OCI-LY3 (cell line): ENCODE results near the gene PRDX6.

ENCODE experiments used
- H2AFZ ChIP-seq: fragments of 200-600, 300-600 bp; shearing (Covaris generic); 2 replicates; pipeline ENCODE4 v1.6.0; 2014; ENCODE audit warnings: antibody characterized with exemption, low read depth, low read length
- H3K27ac ChIP-seq: fragments of 200-600, 300-600 bp; sonication (generic); 2 replicates; pipeline ENCODE4 v1.5.1; 2014; ENCODE audit warnings: mild to moderate bottlenecking, low read length, moderate library complexity, mixed read lengths
- H3K27me3 ChIP-seq: fragments of 200-600, 300-600 bp; sonication (generic); 2 replicates; pipeline ENCODE4 v1.6.1; 2014; ENCODE audit warnings: low read depth, low read length, mixed read lengths
- H3K36me3 ChIP-seq: fragments of 200-600, 300-600 bp; sonication (generic); replicated peaks from 2 replicates; pipeline ENCODE3; 2014; ENCODE audit warnings: low read depth, low read length, mixed read lengths
- H3K4me1 ChIP-seq: fragments of 300-600, 200-600 bp; sonication (generic); 2 replicates; pipeline ENCODE4 v1.6.1; 2014; ENCODE audit warnings: low read length, mixed read lengths
- H3K4me2 ChIP-seq: fragments of 200-600, 300-600 bp; sonication (generic); 2 replicates; pipeline ENCODE4 v1.6.1; 2014; ENCODE audit warnings: low read length, mixed read lengths
- H3K4me3 ChIP-seq: fragments of 300-600, 200-600 bp; sonication (generic); 2 replicates; pipeline ENCODE4 v1.5.1; 2014; ENCODE audit warnings: antibody characterized with exemption, mild to moderate bottlenecking, low read length, moderate library complexity
- H3K79me2 ChIP-seq: fragments of 300-600, 200-600 bp; shearing (Covaris generic); 2 replicates; pipeline ENCODE4 v1.6.1; 2014; ENCODE audit warnings: mild to moderate bottlenecking, low read length, mixed read lengths
- H3K9ac ChIP-seq: fragments of 300-600, 200-600 bp; shearing (Covaris generic); 2 replicates; pipeline ENCODE4 v1.6.0; 2014; ENCODE audit warnings: mild to moderate bottlenecking, low read length, moderate library complexity
- H3K9me3 ChIP-seq: fragments of 200-600, 300-600 bp; shearing (Covaris generic); 2 replicates; pipeline ENCODE4 v1.6.1; 2014; ENCODE audit warnings: low read length, mixed read lengths; ENCODE audit not compliant: insufficient read depth
- H4K20me1 ChIP-seq: fragments of 200-600, 300-600 bp; sonication (generic); 2 replicates; pipeline ENCODE4 v1.6.1; 2016; ENCODE audit warnings: low read length, mixed read lengths; ENCODE audit not compliant: insufficient read depth
- EZH2phosphoT487 ChIP-seq: fragments of 200-600 bp; shearing (Covaris generic); IDR thresholded peaks from 2 replicates; pipeline ENCODE4 v1.6.1; 2018; ENCODE audit warnings: antibody characterized with exemption, mixed run types, low read depth
- TF ChIP-seq, protein P1 (sequence below): fragments of 200-600, 300-600 bp; sonication (generic); IDR thresholded peaks from 2 replicates; pipeline ENCODE4 v1.5.1; 2014; ENCODE audit warnings: antibody characterized with exemption, low read length, low read depth

The PRDX6 gene

DNA sequence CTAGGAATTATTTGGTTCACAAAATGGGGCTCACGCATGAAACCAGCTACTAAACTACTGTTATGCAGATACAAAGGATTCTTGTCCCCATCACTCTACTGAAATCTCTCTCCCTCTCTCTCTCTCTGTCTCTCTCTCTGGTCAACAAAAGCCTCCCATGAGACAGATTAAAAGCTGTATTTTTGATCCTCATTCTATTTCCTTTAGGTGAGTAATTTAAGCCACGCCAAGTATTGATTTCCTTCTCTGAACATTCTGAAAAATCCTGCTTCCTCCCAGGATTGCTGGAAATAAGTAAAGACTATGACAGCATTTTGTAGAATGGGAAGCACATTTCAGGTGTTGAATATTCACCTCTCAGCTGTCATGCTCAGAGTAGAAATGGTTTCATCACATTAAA is 43.7 kb downstream of the PRDX6 start:
- Histone ChIP-seq H3K4me1 (no peaks in the 10 kb centered on the region), H3K4me2 (no peak overlapping the region), H3K36me3 (no peaks in the 10 kb centered on the region), H3K27ac (no peak overlapping the region), H3K9me3 (no peaks in the 10 kb centered on the region), H4K20me1 (no peaks in the 10 kb centered on the region), H2AFZ (no peak overlapping the region), H3K27me3 (no peaks in the 10 kb centered on the region), H3K9ac (no peak overlapping the region), H3K4me3 (no peak overlapping the region), H3K79me2 (no peaks in the 10 kb centered on the region)
- TF ChIP-seq, protein P1, sequence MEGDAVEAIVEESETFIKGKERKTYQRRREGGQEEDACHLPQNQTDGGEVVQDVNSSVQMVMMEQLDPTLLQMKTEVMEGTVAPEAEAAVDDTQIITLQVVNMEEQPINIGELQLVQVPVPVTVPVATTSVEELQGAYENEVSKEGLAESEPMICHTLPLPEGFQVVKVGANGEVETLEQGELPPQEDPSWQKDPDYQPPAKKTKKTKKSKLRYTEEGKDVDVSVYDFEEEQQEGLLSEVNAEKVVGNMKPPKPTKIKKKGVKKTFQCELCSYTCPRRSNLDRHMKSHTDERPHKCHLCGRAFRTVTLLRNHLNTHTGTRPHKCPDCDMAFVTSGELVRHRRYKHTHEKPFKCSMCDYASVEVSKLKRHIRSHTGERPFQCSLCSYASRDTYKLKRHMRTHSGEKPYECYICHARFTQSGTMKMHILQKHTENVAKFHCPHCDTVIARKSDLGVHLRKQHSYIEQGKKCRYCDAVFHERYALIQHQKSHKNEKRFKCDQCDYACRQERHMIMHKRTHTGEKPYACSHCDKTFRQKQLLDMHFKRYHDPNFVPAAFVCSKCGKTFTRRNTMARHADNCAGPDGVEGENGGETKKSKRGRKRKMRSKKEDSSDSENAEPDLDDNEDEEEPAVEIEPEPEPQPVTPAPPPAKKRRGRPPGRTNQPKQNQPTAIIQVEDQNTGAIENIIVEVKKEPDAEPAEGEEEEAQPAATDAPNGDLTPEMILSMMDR, result no peak
- no peak for TF ChIP-seq EZH2phosphoT487

DNA sequence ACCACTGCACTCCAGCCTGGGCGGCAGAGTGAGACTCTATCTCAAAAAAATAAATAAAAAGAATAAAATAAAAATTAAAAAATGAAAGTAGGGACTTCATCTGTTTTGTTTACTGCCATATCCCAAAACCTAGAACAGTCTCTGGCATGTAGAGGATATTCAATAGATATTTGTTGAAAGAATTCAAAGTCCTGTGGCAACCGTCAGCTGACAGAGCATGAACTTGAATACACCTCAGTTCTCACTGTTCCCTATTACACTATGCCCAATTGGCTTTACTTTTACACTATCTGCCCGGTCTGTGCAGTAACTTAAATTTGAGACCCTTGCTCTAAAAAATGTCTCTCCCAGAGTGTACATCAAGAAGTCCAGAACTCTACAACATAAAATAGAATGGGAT is 46.2 kb downstream of the PRDX6 start:
- no peak overlapping the region for H3K9ac ChIP-seq
- H3K27ac ChIP-seq, result no peak overlapping the region
- H3K9me3 ChIP-seq, result no peaks in the 10 kb centered on the region
- TF ChIP-seq, protein P1, result no peak
- no peak for TF ChIP-seq EZH2phosphoT487
- H3K4me2 ChIP-seq, result no peak overlapping the region
- H3K27me3 ChIP-seq, result no peaks in the 10 kb centered on the region
- H4K20me1 ChIP-seq, result no peaks in the 10 kb centered on the region
- no peaks in the 10 kb centered on the region for H3K4me1 ChIP-seq
- H2AFZ ChIP-seq, result no peak overlapping the region
- no peaks in the 10 kb centered on the region for H3K36me3 ChIP-seq
- no peaks in the 10 kb centered on the region for H3K79me2 ChIP-seq
- no peak overlapping the region for H3K4me3 ChIP-seq

DNA sequence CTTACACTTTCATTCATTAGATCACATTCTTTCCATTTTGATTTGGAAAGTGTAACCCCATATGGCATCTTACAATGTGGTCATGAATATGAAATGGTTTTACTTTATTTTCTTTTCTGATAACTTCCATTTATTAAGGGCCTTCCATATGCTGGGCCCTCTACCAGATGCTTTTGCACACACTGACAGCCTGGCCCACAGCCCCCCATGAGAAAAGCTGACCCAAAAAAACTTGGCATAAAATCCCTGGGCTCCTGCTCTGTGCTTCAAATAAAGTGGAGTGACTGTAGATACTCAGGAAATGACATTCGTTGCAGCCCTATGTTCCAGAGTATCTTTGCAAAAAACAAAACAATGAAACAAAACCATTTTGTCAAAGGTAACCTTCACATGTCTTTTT is 48.8 kb downstream of the PRDX6 start:
- Histone ChIP-seq H3K9me3 (no peaks in the 10 kb centered on the region), H3K4me1 (no peaks in the 10 kb centered on the region)

DNA sequence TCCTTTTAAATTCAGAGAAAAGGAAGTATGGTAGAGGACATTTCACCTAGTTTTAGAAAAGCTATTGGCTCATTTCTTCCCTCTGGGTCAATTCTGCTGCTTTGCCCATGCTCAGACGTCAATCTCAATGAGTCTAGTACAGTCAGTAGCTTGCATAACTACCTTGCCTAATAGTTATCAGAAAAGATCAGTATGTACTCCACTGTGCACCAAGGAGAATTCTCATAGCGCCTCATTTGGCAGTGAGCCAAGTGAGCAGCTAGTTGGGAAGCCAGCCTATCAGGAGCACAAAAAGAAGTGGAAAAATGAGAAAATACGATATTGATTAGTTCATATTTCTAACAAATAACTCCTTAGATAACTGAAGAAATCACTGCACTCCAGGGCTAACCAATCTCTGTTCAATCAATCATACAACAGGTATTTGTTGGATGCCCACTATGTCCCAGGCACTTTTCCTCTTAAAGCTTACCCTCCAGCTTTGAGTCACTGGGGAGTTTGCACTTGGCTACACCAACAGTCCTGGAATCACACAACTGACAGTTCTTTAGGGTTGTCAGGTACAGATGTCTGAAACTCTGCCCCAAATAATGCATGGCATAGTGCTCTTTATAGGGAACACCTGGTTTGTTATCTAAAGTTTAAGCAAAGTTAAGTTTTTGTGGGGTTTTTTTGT is 50.2 kb downstream of the PRDX6 start:
- H3K4me2 ChIP-seq, result no peak overlapping the region
- no peaks in the 10 kb centered on the region for H4K20me1 ChIP-seq
- H3K79me2 ChIP-seq, result no peaks in the 10 kb centered on the region
- no peak overlapping the region for H3K9ac ChIP-seq
- H3K4me1 ChIP-seq, result no peaks in the 10 kb centered on the region
- H2AFZ ChIP-seq, result no peak overlapping the region
- no peak for TF ChIP-seq EZH2phosphoT487
- TF ChIP-seq, protein P1, result no peak
- no peaks in the 10 kb centered on the region for H3K9me3 ChIP-seq
- no peaks in the 10 kb centered on the region for H3K36me3 ChIP-seq
- H3K27ac ChIP-seq, result no peak overlapping the region
- H3K4me3 ChIP-seq, result no peak overlapping the region
- no peaks in the 10 kb centered on the region for H3K27me3 ChIP-seq

More for the DNA sequence above, 48.8 kb downstream of the PRDX6 start:
- H4K20me1 ChIP-seq, result no peaks in the 10 kb centered on the region
- no peak for TF ChIP-seq EZH2phosphoT487
- TF ChIP-seq, protein P1, result no peak
- H3K4me2 ChIP-seq, result no peak overlapping the region
- H3K27me3 ChIP-seq, result no peaks in the 10 kb centered on the region
- no peak overlapping the region for H3K27ac ChIP-seq
- H3K9ac ChIP-seq, result no peak overlapping the region
- H2AFZ ChIP-seq, result no peak overlapping the region
- H3K79me2 ChIP-seq, result no peaks in the 10 kb centered on the region
- no peak overlapping the region for H3K4me3 ChIP-seq
- H3K36me3 ChIP-seq, result no peaks in the 10 kb centered on the region
